Endothelial cell of umbilical vein (primary cell): Measurements from ENCODE around the gene NUP214. TPM values are rescaled to one million over a fixed set of nuclear protein-coding genes. Genes with fewer than 3 reads are reported as not detected.

ENCODE experiments used
- BruUV-seq: library from RNA; stranded (reverse); fragments of 400-500 nt; replicated peaks from 2 replicates; lab custom pipeline; 2021; lab: Mats Ljungman, UMichigan
- CTCF ChIA-PET: fragments of 300-600, 350-600 bp; sonication (Branson Sonifier 250); formaldehyde crosslinking; loops from one replicate; lab custom pipeline; 2021; ENCODE audit warnings: antibody characterized with exemption, inconsistent platforms; lab: Charles Lee
- POLR2A ChIA-PET: fragments of 300-600, 350-600 bp; sonication (Branson Sonifier 250); formaldehyde crosslinking; loops from one replicate; lab custom pipeline; 2021; ENCODE audit warnings: antibody characterized with exemption, inconsistent platforms; lab: Charles Lee
- DNase-seq: peaks from one replicate; pipeline ENCODE4 v3.0.0-alpha.2; 2011; ENCODE audit warnings: low read depth, low spot score
- FAIRE-seq: peaks from 2 replicates; lab custom pipeline; 2011; peaks lifted over from hg19 to GRCh38; lab: Jason Lieb, UNC
- H2AFZ ChIP-seq: 2 replicates; pipeline ENCODE4 v1.6.0; 2012; ENCODE audit warnings: low read depth, low read length, control low read depth, inconsistent platforms
- H3K27ac ChIP-seq: 2 replicates; pipeline ENCODE4 v1.5.1; 2011; ENCODE audit warnings: low read depth, mild to moderate bottlenecking, control low read depth, low read length, moderate library complexity; ENCODE audit not compliant: insufficient read depth
- H3K27me3 ChIP-seq, 2 experiments: 2 replicates each; pipeline versions ENCODE4 v1.6.0 to v1.6.1; 2011; ENCODE audit warnings: low read length in 2 of 2, mixed read lengths in 1 of 2; ENCODE audit not compliant: control insufficient read depth in 2 of 2, insufficient read depth in 2 of 2
- H3K36me3 ChIP-seq, 2 experiments: 2 replicates in 1 of 2; 3 replicates in 1 of 2; pipeline ENCODE4 v1.5.1; 2011; ENCODE audit warnings: low read length in 2 of 2, mild to moderate bottlenecking in 1 of 2, moderate library complexity in 1 of 2; ENCODE audit not compliant: control insufficient read depth in 2 of 2, insufficient read depth in 2 of 2; ENCODE audit errors: extremely low read depth in 1 of 2
- H3K4me1 ChIP-seq: 3 replicates; pipeline ENCODE4 v1.5.1; 2011; ENCODE audit warnings: mild to moderate bottlenecking, low read length; ENCODE audit not compliant: control insufficient read depth, insufficient read depth; ENCODE audit errors: extremely low read depth
- H3K4me2 ChIP-seq: 2 replicates; pipeline ENCODE4 v1.6.1; 2011; ENCODE audit warnings: low read length, control low read depth, mixed read lengths; ENCODE audit not compliant: insufficient read depth
- H3K4me3 ChIP-seq, 3 experiments: fragments of 200-600 bp in 1 of 3; sonication (generic), shearing (Covaris generic) in 1 of 3; replicated peaks in 1 of 3; 2 replicates each; pipeline ENCODE4 v1.5.1; 2011 to 2016; ENCODE audit warnings: control low read depth in 3 of 3, low read length in 3 of 3, mild to moderate bottlenecking in 2 of 3, inconsistent platforms in 1 of 3, low read depth in 1 of 3, moderate library complexity in 1 of 3; ENCODE audit not compliant: insufficient read depth in 1 of 3
- H3K79me2 ChIP-seq: 2 replicates; pipeline ENCODE4 v1.6.0; 2012; ENCODE audit warnings: low read length, inconsistent platforms; ENCODE audit not compliant: control insufficient read depth, insufficient read depth
- H3K9ac ChIP-seq: replicated peaks from 2 replicates; pipeline ENCODE3; 2011; ENCODE audit warnings: low read length, control low read depth; ENCODE audit not compliant: insufficient read depth; ENCODE audit errors: extremely low read depth
- H3K9me1 ChIP-seq: replicated peaks from 3 replicates; pipeline ENCODE4 v1.6.0; 2011; ENCODE audit warnings: mild to moderate bottlenecking, low read length; ENCODE audit not compliant: control insufficient read depth, insufficient read depth; ENCODE audit errors: extremely low read depth
- H3K9me3 ChIP-seq: replicated peaks from 2 replicates; pipeline ENCODE4 v1.5.1; 2012; ENCODE audit warnings: low read length, inconsistent platforms; ENCODE audit not compliant: control insufficient read depth, insufficient read depth
- H4K20me1 ChIP-seq: replicated peaks from 2 replicates; pipeline ENCODE3; 2011; ENCODE audit warnings: mild to moderate bottlenecking, low read length; ENCODE audit not compliant: control insufficient read depth, insufficient read depth; ENCODE audit errors: extremely low read depth
- CTCF ChIP-seq, 2 donors: IDR thresholded peaks; 1 replicate in 1 of 2; 2 replicates in 1 of 2; pipeline ENCODE4 v1.5.1; 2011; ENCODE audit warnings: low read length in 2 of 2, mild to moderate bottlenecking in 2 of 2, moderate library complexity in 2 of 2, control low read depth in 1 of 2, inconsistent platforms in 1 of 2, low read depth in 1 of 2; ENCODE audit not compliant: insufficient read depth in 1 of 2; ENCODE audit errors: extremely low read depth in 1 of 2
- FOS ChIP-seq: IDR thresholded peaks from 2 replicates; pipeline ENCODE4 v1.6.1; 2011; ENCODE audit warnings: mild to moderate bottlenecking, low read length, moderate library complexity, borderline replicate concordance; ENCODE audit not compliant: insufficient read depth
- GATA2 ChIP-seq: IDR thresholded peaks from 2 replicates; pipeline ENCODE4 v1.7.0; 2011; ENCODE audit warnings: low read depth, mild to moderate bottlenecking, moderate library complexity, mixed read lengths, low read length; ENCODE audit not compliant: insufficient read length, insufficient read depth
- MAX ChIP-seq: IDR thresholded peaks from 2 replicates; pipeline ENCODE4 v1.6.1; 2011; ENCODE audit not compliant: insufficient read depth, insufficient read length
- MYC ChIP-seq: IDR thresholded peaks from one replicate; pipeline ENCODE4 v1.6.1; 2011; ENCODE audit warnings: mild to moderate bottlenecking, low read depth, low read length
- POLR2A ChIP-seq: IDR thresholded peaks from 2 replicates; pipeline ENCODE4 v1.6.1; 2012; ENCODE audit warnings: low read depth, mild to moderate bottlenecking, control low read depth, low read length
- POLR2AphosphoS5 ChIP-seq: IDR thresholded peaks from 2 replicates; pipeline ENCODE4 v1.6.1; 2012; ENCODE audit warnings: low read depth, mild to moderate bottlenecking, control low read depth, low read length, moderate library complexity; ENCODE audit not compliant: insufficient read depth
- dilution Hi-C: fragments of 300-500 bp; cut with MboI; formaldehyde crosslinking; loops from one replicate; pipeline ENCODE4 v1.15.0; 2019; ENCODE audit warnings: low sequenced_read_pairs; ENCODE audit not compliant: extremely low pct_ligation_motif_present
- intact Hi-C: fragments of 100-400 bp; cut with micrococcal nuclease; formaldehyde crosslinking; loops from one replicate; pipeline ENCODE4 v1.10.0; 2022
- polyA plus RNA-seq, 4 experiments: library from polyadenylated mRNA; depleted of rRNA in 3 of 4; stranded (reverse) in 3 of 4; unstranded in 1 of 4; fragments of >200 nt; gene quantifications; 2 replicates each; pipeline versions ENCODE4 v1.2.1 to v1.2.3, GENCODE V29; 2011 to 2012; ENCODE audit warnings: missing spikeins in 1 of 4
- total RNA-seq: library from RNA; stranded (reverse); gene quantifications from 2 replicates; pipeline ENCODE4 v1.2.3, GENCODE V29; 2021

Gene NUP214
- total and polyA plus RNA-seq, 2 donors (not counting 3 experiments of a cell fraction or from before 2014, with no cell fraction given) = 28.7 to 65.9 TPM

- ChIA-PET POLR2A (interaction anchor here (0.7 kb wide), 1 partner anchor 24 kb away, joined by 5 read pairs; no protein-coding TSS in a partner anchor), CTCF (no interaction called here)
- Histone ChIP-seq H3K4me3 (no peak overlapping the region), H3K4me2 (no peak overlapping the region), H3K27ac (no peak overlapping the region), H3K9me3 (no peaks in the 10 kb centered on the region), H3K79me2 (no peaks in the 10 kb centered on the region), H2AFZ (no peak overlapping the region), H4K20me1 (no peaks in the 10 kb centered on the region), H3K9me1 (no peaks in the 10 kb centered on the region), H3K4me1 (peaks cover 23% of the 10 kb centered on the region), H3K27me3 (no peaks in the 10 kb centered on the region), H3K36me3 (peaks cover 0 to 2% of the 10 kb centered on the region in 2 experiments), H3K9ac (no peak overlapping the region)
- intact Hi-C loops (no loop called here), dilution Hi-C loops (no loop called here)
- BruUV-seq = no TSS peak
- no peak for TF ChIP-seq POLR2A
- TF ChIP-seq MYC = no peak
- no peak for TF ChIP-seq MAX
- no peak for TF ChIP-seq FOS
- no peak for TF ChIP-seq CTCF (IDR thresholded peaks at IDR 0.05; ENCODE audit: extremely low read depth in 1 of 2, insufficient read depth in 1 of 2, low read depth in 1 of 2, low read length in 2 of 2)
- TF ChIP-seq GATA2 = no peak
- no peak for TF ChIP-seq POLR2AphosphoS5
- FAIRE-seq (no peak), DNase-seq (no peak)
Observed at GRCh38 chr9:131119600-131119999, 5.8 kb upstream of the NUP214 start.
